Activated T-cell treated with anti-CD3 and anti-CD28 coated beads for 24 hours (primary cell): ENCODE results near the gene CFAP100.

Experiments used
- DNase-seq: peaks from one replicate; pipeline ENCODE4 v3.0.0-alpha.2; 2020; ENCODE audit warnings: low read depth

Gene CFAP100

GRCh38 chr3:126356373-126357264 lies 38.1 kb upstream of the CFAP100 start:
- DNase-seq = no peak

- peak; percentile 71 for DNase-seq
Measured at GRCh38 chr3:126357295-126358037, 37.2 kb upstream of the CFAP100 start, which contains the start of gene KLF15. Gene KLF15 (minus strand): TSS chr3:126357408. CDS start chr3:126352922, 4,486 bp downstream.

GRCh38 chr3:126358038-126358815 lies 36.5 kb upstream of the CFAP100 start:
- no peak for DNase-seq

GRCh38 chr3:126358816-126359181 lies 35.9 kb upstream of the CFAP100 start:
- DNase-seq = no peak

DNA sequence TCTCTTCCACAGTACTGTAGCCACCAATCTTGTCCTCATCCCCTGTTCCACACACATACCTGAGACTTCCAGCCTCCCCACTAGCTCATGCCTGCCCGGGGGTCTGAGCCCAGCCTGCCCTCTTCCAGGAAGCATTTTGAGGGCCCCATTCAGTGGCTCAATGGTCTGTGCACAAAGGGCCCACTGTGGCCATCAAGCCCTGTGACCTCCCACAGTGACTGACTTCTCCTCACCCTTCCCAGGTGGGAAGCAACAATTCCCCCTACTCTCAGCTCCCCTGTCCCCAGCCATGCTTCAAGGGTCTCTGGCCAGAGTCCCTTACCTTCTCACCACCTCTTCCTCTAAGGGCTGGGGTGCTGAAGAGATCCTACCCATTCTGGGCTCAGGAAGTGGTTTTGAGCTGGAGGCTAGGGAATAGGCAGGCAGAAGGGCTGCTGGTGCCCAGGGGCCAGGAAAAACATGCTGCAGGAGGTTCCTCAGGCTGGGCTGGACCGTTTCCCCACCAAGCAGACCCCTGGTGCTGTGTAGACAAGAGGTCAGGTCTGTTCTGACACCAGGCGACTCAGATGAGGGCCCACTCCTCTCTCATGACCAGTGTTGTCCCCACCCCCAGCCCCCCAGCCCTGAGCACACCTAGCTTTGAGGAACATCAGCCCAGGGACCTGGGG lies 34.5 kb upstream of the CFAP100 start:
- DNase-seq = no peak

GRCh38 chr3:126360714-126361060 lies 34.0 kb upstream of the CFAP100 start:
- DNase-seq = no peak

- no peak for DNase-seq
Measured at GRCh38 chr3:126361211-126361610, 33.5 kb upstream of the CFAP100 start.

DNA sequence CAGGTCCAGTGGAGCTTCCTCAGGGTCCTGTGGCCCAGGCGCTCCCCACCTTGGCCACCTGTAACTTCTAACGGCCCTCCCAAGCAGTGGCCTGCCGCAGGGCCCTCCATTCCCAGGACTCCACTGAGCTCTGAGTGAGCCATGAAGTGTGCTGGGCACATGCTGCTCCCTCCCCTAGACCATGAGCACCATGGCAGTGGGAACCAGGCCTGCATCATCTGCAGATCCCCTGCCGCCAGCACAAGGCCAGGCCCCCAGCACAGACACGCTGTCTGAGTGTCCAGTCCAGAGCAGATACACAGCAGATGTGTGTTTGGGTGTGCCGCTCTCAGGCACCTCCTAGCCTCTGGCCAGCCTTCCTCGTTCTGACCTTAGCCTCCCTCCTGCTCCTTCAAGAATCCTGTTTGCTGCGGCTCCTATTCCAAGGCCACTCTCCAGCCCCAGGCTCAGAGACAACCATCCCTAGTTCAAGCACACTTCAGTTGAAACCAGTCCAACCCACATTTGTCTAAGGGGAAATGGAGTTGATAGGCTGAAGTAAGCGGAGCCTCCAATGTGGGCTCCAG lies 30.5 kb upstream of the CFAP100 start:
- no peak for DNase-seq

DNA sequence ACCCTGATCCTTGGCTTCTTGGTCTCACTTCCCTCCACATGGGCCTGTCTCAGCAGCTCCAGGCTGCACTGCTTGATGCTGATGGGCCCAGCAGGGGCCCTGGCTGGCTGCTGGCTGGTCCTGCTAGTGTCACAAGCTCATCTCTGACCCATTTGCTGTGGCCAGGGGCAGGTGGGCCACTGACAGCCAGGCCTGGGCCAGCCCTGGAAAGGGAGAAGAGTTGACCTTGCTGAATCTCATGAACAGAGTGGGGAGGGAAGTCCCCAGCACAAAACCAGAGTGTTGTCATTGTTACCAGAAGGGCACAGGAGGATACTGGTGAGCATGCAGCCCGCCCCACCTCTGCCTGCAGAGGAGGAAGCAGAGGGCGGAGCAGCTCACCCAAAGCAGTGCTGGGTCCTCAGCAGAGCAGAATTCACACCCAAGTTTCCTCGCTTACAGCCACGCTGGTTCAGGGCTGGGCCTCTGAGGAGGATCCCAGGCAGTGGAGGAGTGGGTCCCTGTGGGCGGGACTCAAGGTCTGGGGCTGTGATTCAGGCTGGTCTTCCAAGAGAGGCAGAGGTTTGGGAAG lies 29.9 kb upstream of the CFAP100 start:
- no peak for DNase-seq

DNA sequence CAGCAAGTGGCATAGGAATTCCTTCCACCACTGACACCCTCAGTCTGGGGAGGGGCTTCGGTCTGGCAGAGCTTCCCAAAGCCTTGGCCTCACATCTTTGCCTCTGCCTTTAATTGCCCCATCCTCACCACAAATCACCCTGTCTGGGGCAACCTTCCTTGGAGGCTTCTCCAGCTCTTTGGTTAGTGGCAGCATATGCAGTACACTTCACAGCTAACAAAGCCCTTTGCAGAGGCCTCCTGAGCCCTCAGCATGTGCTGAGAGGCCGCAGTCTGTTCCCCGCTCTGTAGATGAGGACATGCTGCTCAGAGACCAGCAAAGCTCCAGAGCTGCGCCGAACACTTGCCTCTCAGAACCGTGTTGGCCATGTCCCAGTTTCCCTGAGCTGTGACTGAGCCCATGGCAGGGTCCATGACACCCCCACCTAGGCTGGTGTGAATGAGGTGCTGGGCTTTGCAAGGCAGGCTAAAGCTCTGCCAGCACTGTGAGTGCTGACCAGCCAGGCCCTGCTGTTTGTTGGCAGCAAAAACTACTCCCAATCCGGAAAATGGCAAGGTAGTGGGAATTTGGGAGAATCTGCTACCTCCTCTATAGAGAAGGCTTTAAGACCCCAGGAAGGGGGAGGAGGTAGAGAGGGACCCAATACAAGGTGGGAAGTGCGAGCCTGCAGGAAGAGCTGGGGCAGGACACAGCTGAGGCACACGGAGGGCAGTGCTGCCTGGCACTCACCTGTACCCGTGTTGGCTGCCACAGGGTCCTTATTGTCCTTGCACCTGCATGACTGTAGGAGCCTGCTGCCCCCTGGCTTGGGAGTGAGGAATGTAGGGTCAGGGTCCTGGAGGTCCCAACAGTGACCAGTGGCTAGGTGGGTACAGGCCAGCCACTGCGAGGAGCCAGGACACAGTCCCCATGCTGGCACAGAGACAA lies 29.1 kb upstream of the CFAP100 start:
- DNase-seq = no peak

GRCh38 chr3:126367316-126367805 lies 27.3 kb upstream of the CFAP100 start:
- no peak for DNase-seq

DNA sequence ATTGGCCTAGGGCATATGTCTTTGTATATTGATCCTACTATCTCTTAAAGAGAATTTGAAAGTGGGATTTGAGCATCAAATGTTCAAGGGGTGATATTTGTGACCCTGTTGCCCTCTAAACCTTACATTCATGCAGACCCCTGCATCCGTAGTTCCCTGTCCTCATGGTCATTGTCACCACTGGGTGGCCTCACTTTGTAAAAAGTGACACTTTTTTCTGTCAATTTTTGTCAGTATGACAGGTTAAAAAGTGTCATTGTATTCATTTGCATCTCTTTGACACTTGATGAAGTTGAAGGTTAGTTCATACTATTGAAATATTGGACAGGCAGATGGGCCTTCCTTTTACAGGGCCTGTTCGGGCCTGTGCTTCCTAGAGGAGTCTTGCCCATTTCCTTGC lies 25.2 kb upstream of the CFAP100 start:
- no peak for DNase-seq

GRCh38 chr3:126370055-126370454 lies 24.7 kb upstream of the CFAP100 start:
- DNase-seq = no peak

DNA sequence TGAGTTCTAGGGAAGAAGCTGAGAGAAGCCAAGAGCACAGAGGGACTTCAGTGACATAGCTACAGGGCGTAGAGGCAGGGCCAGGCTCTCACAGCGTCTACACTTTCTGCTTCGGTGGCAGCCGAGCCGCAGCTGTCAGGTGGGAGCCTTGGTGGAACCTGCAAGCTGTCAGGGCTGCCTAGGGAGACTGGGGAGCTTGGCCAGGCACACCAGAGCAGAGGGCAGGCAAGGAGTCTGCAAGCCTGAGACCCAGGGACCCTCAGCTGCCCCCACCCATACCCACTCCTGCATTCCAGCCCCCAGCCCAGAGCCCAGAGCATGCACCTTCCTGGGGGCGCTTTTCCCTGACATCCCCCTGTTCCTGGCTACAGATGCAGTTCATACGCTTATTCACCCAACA lies 24.1 kb upstream of the CFAP100 start:
- no peak for DNase-seq

DNA sequence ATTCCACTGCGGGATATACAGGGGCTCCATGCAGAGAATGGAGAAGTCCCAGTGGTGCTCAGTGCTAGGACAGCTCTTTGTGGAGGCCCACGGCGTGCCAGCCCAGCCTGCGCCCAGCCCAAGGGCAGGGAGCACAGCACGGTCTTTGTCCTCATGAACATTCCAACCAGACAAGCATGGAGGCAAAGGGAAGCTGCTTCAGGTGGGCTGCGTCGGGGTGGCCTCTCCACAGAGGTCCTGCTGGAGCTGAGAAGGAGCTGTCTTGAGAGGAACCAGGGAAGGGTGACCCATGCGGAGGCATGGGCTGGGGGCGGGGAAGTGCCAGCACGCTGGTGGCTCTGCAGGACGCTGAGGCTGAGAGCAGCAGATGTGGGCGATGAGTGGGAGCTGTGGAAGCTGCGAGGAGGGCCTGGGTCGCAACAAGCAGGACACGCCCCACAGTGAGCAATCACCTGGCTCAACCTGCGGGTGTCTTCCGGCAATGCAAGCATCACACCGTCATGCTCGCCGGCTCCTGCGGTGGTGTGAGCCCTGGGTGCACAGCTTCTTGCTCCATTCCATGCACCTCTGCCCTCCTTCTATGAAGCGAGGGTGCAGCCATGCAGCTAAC lies 23.5 kb upstream of the CFAP100 start:
- no peak for DNase-seq

- DNase-seq = no peak
Measured at GRCh38 chr3:126372413-126373145, 22.1 kb upstream of the CFAP100 start.

- DNase-seq = no peak
Measured at GRCh38 chr3:126373146-126373613, 21.5 kb upstream of the CFAP100 start.

DNA sequence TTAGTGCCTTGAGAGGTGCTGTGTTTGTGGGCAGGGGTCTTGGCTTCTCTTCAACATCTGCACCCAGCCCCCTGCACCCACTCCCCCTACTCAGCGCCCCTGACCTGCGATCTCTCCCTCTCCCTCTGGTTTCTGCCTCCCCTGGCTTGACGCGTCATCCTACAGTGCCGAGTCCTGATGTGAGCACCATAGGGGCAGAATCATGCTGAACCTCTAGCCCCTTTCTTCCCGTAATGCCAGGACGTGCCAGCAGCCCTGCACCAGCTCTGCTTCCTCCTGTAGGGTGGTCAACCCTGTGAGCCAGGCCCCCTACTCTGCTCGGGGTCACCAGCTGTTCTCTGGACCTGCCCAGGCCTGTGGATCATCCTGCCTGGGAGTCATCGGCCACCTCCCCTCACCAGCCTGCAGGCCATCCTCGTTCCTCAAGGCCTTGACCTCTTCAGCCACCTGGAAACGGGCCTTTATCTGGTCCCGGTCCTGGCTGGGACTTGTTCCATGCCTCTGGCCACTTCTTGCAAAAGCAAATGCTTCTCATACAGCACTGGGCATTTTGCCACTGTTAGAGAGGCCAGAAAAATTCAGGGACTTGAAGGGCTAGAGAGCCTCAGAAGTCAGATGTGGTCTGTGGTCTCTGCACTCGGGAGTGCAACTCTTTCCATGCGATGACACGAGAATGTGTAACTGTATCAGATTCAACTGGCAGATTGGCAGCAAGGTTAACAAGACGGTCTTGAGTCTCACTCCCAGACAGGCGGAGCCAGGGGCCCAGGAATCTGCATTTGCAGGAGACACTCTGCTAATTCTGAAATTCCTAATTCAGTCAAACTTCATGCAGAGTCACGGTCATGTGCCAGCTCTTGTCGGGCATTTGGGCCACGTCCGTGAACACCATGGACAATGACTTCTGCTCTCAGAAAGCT lies 20.8 kb upstream of the CFAP100 start:
- DNase-seq = no peak
